ENCODE results near the gene JARID2. TPM values are rescaled to one million over a fixed set of nuclear protein-coding genes. Genes with fewer than 3 reads are reported as not detected.
"Not testable (repeated sequence)": the region's sequence is repeated elsewhere in the genome, so short reads cannot be mapped to it uniquely, and the experiment has no call there.

JARID2 gene
- polyA plus RNA-seq, 1 donor from 2014 or later: 25.5 TPM

GRCh38 chr6:15322781-15323536 is 77.1 kb downstream of the JARID2 start:
- H3K27me3 ChIP-seq (ENCODE audit: insufficient read depth, low read depth, low read length): no peaks in the 10 kb centered on the region
- peaks cover 76% of the 10 kb centered on the region for H3K79me2 ChIP-seq (replicated peaks; ENCODE audit: insufficient read depth, low read length)
- TF ChIP-seq, protein P1, sequence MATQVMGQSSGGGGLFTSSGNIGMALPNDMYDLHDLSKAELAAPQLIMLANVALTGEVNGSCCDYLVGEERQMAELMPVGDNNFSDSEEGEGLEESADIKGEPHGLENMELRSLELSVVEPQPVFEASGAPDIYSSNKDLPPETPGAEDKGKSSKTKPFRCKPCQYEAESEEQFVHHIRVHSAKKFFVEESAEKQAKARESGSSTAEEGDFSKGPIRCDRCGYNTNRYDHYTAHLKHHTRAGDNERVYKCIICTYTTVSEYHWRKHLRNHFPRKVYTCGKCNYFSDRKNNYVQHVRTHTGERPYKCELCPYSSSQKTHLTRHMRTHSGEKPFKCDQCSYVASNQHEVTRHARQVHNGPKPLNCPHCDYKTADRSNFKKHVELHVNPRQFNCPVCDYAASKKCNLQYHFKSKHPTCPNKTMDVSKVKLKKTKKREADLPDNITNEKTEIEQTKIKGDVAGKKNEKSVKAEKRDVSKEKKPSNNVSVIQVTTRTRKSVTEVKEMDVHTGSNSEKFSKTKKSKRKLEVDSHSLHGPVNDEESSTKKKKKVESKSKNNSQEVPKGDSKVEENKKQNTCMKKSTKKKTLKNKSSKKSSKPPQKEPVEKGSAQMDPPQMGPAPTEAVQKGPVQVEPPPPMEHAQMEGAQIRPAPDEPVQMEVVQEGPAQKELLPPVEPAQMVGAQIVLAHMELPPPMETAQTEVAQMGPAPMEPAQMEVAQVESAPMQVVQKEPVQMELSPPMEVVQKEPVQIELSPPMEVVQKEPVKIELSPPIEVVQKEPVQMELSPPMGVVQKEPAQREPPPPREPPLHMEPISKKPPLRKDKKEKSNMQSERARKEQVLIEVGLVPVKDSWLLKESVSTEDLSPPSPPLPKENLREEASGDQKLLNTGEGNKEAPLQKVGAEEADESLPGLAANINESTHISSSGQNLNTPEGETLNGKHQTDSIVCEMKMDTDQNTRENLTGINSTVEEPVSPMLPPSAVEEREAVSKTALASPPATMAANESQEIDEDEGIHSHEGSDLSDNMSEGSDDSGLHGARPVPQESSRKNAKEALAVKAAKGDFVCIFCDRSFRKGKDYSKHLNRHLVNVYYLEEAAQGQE (IDR thresholded peaks at IDR 0.05; ENCODE audit: borderline replicate concordance): no peak
- no peak for TF ChIP-seq CTCF (IDR thresholded peaks at IDR 0.05; ENCODE audit: poor library complexity, severe bottlenecking)
- no peak for TF ChIP-seq SMC3 (conservative IDR thresholded peaks at IDR 0.05; ENCODE audit: poor library complexity)
- no peaks in the 10 kb centered on the region for H3K9me3 ChIP-seq (ENCODE audit: low read length)
- H3K4me2 ChIP-seq (ENCODE audit: low read length): no peak overlapping the region
- peaks cover 4% of the 10 kb centered on the region for H4K20me1 ChIP-seq (ENCODE audit: insufficient read depth)
- H3K4me3 ChIP-seq (ENCODE audit: low read length): no peak overlapping the region
- no peak overlapping the region for H2AFZ ChIP-seq (ENCODE audit: low read depth, low read length)
- H3F3A ChIP-seq (ENCODE audit: insufficient read depth, low read length, poor library complexity, severe bottlenecking): no peaks in the 10 kb centered on the region
- no peaks in the 10 kb centered on the region for H3K9me2 ChIP-seq (ENCODE audit: insufficient read depth, low read length)
- H3K27ac ChIP-seq (ENCODE audit: low read length): no peak overlapping the region
- H3K9ac ChIP-seq (ENCODE audit: low read length): no peak overlapping the region
- no peaks in the 10 kb centered on the region for H3K36me3 ChIP-seq (ENCODE audit: insufficient read depth, low read length)

DNA sequence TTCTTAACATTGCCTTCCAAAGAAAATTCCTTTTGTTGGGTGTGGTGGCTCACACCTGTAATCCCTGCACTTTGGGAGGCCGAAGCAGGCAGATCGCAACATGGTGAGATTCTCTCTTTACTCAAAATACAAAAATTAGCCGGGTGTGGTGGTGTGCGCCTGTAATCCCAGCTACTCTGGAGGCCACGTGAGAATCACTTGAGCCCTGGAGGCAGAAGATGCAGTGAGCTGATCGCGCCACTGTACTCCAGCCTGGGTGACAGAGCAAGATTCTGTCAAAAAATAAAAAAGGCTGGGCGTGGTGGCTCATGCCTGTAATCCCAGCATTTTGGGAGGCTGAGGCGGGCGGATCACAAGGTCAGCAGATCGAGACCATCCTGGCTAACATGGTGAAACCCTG is 77.7 kb downstream of the JARID2 start:
- not testable (repeated sequence) for H3K9me3 ChIP-seq (ENCODE audit: low read length); H4K20me1 ChIP-seq (ENCODE audit: insufficient read depth); H2AFZ ChIP-seq (ENCODE audit: low read depth, low read length); H3F3A ChIP-seq (ENCODE audit: insufficient read depth, low read length, poor library complexity, severe bottlenecking); H3K4me2 ChIP-seq (ENCODE audit: low read length); H3K4me3 ChIP-seq (ENCODE audit: low read length); H3K9me2 ChIP-seq (ENCODE audit: insufficient read depth, low read length); H3K36me3 ChIP-seq (ENCODE audit: insufficient read depth, low read length); H3K9ac ChIP-seq (ENCODE audit: low read length); H3K27ac ChIP-seq (ENCODE audit: low read length); H3K27me3 ChIP-seq (ENCODE audit: insufficient read depth, low read depth, low read length)
- peaks cover 83% of the 10 kb centered on the region for H3K79me2 ChIP-seq (replicated peaks; ENCODE audit: insufficient read depth, low read length)

DNA sequence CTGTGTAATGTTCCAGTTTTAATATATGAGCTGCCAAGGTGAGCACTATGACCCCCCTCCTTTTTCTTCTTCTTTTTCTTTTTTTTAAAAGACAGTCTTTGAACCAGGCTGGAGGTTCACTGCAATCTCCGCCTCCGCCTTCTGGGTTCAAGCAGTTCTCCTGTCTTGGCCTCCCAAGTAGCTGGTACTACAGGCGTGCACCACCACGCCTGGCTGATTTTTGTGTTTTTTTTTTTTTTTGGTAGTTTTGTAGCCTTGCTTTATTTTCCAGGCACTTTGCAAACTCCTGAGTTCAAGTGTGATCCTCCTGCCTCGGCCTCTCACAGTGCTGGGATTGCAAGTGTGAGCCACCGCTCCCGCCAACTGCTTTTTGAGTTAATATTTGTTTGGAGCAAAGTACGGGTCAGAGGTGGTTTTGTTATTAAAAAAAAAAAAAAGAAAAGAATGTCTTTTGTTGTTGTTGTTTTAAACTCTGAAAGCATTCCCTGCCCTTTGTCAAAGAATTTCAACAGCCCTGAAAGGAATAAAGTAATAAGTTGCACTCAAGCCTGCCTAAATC is 78.6 kb downstream of the JARID2 start:
- Histone ChIP-seq H3F3A (ENCODE audit: insufficient read depth, low read length, poor library complexity, severe bottlenecking) (no peaks in the 10 kb centered on the region), H3K27ac (ENCODE audit: low read length) (no peak overlapping the region), H3K4me2 (ENCODE audit: low read length) (no peak overlapping the region), H3K79me2 (replicated peaks; ENCODE audit: insufficient read depth, low read length) (peaks cover 79% of the 10 kb centered on the region), H3K9me2 (ENCODE audit: insufficient read depth, low read length) (no peaks in the 10 kb centered on the region), H3K9ac (ENCODE audit: low read length) (no peak overlapping the region), H3K27me3 (ENCODE audit: insufficient read depth, low read depth, low read length) (no peaks in the 10 kb centered on the region), H2AFZ (ENCODE audit: low read depth, low read length) (no peak overlapping the region), H3K36me3 (ENCODE audit: insufficient read depth, low read length) (no peaks in the 10 kb centered on the region), H4K20me1 (ENCODE audit: insufficient read depth) (peaks cover 4% of the 10 kb centered on the region), H3K4me3 (ENCODE audit: low read length) (no peak overlapping the region), H3K9me3 (ENCODE audit: low read length) (no peaks in the 10 kb centered on the region)
- TF ChIP-seq SMC3 (conservative IDR thresholded peaks at IDR 0.05; ENCODE audit: poor library complexity): no peak
- no peak for TF ChIP-seq TAF1 (IDR thresholded peaks at IDR 0.05; ENCODE audit: low read depth)
- TF ChIP-seq EZH2 (IDR thresholded peaks at IDR 0.05; ENCODE audit: borderline replicate concordance, insufficient read depth, low read length, poor library complexity, severe bottlenecking): no peak
- no peak for TF ChIP-seq RAD21 (conservative IDR thresholded peaks at IDR 0.05)
- TF ChIP-seq EP300 (conservative IDR thresholded peaks at IDR 0.05; ENCODE audit: poor library complexity, severe bottlenecking): no peak
- no peak for TF ChIP-seq POLR2AphosphoS5 (IDR thresholded peaks at IDR 0.05)
- TF ChIP-seq CTCF (IDR thresholded peaks at IDR 0.05; ENCODE audit: poor library complexity, severe bottlenecking): no peak
- TF ChIP-seq, protein P1 (IDR thresholded peaks at IDR 0.05; ENCODE audit: borderline replicate concordance): no peak
- no peak for TF ChIP-seq MXI1 (conservative IDR thresholded peaks at IDR 0.05; ENCODE audit: poor library complexity, severe bottlenecking)
